Right lobe of liver (tissue), 4 donors: ENCODE results near the gene RCAN1.

Source experiments
- POLR2A ChIP-seq: fragments of 450-650 bp; IDR thresholded peaks from one replicate; pipeline ENCODE4 v1.6.1; 2017; ENCODE audit warnings: antibody characterized with exemption, mild to moderate bottlenecking
- TF ChIP-seq, protein P1 (sequence below), 4 donors: fragments of 200-600 bp in 3 of 4; fragments of 450-650 bp in 1 of 4; IDR thresholded peaks; one replicate each; pipeline versions ENCODE4 v1.5.1 to v1.8.0; 2016 to 2022; ENCODE audit warnings: antibody characterized with exemption in 4 of 4, mild to moderate bottlenecking in 2 of 4
- donor health status: DM: no; HTN: no; CAD: no.
- donor health status: DM: no; HTN: no; CAD: no.
- donor health status: DM: no; HTN: yes; CAD: no.

DNA sequence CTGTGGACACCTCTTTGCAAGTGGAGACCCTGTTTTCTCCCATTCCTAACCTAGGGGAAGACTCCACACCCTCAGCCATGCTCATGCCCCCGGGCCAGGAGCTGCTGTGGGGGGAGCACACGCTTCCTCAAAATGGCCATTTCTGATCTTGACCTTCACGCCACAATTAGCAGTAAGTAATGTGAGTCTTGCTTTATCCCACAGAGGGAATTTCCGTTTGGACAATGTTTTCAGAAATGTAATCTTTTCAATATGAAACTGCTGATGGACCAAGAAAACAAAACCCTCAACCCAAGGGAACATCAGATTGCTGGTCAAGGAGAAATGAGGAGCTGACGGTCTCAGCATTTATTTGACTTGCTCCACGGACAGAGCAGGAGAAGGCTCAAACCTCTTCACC is 94.6 kb downstream of the RCAN1 start:
- no peak for TF ChIP-seq POLR2A
- TF ChIP-seq, protein P1, sequence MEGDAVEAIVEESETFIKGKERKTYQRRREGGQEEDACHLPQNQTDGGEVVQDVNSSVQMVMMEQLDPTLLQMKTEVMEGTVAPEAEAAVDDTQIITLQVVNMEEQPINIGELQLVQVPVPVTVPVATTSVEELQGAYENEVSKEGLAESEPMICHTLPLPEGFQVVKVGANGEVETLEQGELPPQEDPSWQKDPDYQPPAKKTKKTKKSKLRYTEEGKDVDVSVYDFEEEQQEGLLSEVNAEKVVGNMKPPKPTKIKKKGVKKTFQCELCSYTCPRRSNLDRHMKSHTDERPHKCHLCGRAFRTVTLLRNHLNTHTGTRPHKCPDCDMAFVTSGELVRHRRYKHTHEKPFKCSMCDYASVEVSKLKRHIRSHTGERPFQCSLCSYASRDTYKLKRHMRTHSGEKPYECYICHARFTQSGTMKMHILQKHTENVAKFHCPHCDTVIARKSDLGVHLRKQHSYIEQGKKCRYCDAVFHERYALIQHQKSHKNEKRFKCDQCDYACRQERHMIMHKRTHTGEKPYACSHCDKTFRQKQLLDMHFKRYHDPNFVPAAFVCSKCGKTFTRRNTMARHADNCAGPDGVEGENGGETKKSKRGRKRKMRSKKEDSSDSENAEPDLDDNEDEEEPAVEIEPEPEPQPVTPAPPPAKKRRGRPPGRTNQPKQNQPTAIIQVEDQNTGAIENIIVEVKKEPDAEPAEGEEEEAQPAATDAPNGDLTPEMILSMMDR (IDR thresholded peaks at IDR 0.05) = no peak
